HG03175 (cell line): ENCODE measurements around the gene TERT.

Experiments used
- ATAC-seq: cut with Tn5 transposase; IDR thresholded peaks from one replicate; pipeline ENCODE4 v1.9.1; 2021; ENCODE audit warnings: mild to moderate bottlenecking, moderate library complexity; ENCODE audit not compliant: unreplicated experiment

TERT gene

DNA sequence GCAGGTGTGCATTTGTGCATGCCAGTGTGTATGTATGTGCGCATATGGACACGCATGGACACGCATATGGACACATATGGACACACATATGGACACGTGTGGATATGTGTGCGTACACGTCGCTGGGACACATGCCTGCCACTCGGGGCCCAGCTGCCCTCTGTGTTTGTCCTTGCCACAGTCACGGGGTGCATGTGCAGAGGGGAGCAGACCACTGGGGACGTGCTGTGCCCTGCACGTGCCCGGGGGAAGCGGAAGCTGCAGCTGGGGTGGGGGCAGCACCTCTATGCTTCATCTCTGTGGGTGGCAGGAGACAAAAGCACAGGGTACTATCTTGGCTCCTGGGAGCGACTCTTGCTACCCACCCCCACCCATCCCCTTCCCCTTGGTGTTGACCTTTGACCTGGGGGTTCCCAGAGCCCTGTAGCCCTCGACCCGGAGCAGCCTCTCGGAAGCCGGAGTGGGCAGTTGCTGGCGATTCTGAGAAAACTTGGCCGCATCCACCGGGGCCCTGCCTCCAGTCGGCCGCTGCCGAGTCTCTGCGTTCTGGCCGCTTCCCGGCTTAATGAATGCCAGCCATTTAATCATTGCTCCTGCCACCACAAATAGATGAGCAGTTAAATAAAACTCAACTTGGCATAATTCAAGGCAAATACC lies 72.1 kb downstream of the TERT start:
- no peak for ATAC-seq

DNA sequence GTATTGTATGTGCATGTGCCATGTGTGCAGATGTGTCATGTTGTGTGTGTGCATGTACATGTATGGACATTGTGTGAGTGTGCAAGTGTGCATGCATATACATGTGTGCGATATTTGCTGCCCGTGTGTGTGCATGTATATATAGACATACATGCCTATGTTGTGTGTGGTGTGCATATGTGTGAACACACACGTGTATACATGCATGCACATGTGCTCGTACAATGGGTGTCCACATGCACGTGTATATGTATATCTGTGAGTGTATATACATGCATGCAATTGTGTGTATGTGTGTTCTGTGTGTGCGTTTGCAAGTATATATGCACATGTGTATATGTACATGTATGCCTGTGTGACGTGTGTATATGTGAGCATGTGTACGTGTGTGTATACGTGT lies 72.7 kb downstream of the TERT start:
- ATAC-seq: no peak

DNA sequence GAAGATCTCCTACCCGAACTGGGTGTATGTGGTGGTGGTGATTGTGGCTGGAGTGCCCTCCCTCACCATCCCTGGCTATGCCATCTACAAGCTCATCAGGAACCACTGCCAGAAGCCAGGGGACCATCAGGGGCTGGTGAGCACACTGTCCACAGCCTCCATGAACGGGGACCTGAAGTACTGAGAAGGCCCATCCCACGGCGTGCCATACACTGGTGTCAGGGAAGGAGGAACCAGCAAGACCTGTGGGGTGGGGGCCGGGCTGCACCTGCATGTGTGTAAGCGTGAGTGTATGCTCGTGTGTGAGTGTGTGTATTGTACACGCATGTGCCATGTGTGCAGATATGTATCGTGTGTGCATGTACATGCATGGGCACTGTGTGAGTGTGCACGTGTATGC lies 73.1 kb downstream of the TERT start:
- ATAC-seq: no peak

DNA sequence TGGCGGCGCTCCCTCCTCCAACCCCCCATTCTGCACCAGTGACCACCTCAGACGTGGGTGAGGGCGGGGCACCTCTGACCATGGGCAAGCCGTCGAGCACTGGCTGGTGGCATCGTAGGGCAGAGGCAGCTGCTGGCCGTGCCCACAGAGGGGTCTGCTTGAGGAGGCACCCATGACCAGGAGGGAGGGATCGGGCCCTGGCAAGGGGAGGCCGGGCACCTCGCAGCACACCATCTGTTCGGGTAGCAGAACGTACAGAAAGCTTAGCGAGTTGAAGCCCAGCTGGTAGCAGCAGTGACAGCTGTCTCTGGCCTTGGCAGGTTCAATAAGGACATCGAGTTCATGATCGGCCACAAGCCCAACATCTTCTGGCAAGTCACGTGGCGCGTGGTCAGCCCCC lies 74.0 kb downstream of the TERT start:
- ATAC-seq: no peak

DNA sequence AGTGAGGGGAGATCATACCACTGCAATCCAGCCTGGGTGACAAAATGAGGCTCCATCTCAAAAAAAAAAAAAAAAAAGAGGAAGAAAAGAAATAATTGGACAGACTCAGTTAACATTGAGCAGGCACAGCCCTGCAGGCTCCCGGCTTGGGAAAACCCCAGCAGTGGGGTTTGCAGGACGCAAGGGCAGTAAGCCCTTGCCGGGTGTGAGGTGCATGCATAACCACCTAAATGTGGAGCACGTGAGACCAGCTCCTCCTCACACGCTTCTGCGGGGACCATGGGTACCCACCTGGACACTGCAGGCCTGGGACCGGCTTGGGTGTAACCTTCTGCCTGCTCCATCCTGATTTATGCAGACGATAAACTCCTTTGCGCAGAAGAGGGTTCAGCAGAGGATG lies 74.5 kb downstream of the TERT start:
- ATAC-seq: no peak

DNA sequence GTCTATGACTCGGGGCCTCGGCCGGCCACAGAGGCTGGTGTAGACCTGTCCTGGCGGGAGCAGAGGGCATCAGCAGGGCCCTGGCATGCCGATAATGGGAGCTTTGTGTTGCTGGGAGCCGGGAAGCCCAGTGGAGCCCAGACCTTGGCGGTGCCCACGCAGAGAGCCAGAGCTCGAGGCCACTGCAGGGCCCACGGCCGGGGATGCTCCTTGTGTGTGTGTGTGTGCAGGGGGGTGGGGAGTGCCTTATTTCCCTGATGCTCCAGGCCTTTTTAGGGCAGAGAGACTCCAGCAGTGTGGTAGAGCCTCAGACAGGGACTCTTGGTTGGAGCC lies 75.1 kb downstream of the TERT start:
- no peak for ATAC-seq

DNA sequence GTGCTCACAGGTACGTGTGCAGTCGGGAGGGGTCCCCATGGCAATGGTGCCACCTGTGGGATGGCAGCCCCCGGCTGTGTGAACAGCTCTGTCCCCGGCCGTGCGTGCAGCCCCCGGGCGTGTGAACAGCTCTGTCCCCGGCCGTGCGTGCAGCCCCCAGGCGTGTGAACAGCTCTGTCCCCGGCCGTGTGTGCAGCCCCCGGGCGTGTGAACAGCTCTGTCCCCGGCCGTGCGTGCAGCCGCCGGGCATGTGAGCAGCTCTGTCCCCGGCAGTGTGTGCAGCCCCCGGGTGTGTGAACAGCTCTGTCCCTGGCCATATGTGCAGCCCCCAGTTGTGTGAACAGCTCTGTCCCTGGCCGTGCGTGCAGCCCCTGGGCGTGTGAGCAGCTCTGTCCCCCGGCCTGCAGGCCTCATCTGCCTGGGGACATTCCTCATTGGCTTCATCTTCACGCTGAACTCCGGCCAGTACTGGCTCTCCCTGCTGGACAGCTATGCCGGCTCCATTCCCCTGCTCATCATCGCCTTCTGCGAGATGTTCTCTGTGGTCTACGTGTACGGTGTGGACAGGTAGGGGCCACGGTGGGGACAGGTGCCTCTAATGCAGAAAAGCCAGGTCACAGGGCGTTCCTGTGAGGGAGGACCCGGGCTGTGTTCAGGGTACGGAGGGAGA lies 75.6 kb downstream of the TERT start:
- no peak for ATAC-seq

DNA sequence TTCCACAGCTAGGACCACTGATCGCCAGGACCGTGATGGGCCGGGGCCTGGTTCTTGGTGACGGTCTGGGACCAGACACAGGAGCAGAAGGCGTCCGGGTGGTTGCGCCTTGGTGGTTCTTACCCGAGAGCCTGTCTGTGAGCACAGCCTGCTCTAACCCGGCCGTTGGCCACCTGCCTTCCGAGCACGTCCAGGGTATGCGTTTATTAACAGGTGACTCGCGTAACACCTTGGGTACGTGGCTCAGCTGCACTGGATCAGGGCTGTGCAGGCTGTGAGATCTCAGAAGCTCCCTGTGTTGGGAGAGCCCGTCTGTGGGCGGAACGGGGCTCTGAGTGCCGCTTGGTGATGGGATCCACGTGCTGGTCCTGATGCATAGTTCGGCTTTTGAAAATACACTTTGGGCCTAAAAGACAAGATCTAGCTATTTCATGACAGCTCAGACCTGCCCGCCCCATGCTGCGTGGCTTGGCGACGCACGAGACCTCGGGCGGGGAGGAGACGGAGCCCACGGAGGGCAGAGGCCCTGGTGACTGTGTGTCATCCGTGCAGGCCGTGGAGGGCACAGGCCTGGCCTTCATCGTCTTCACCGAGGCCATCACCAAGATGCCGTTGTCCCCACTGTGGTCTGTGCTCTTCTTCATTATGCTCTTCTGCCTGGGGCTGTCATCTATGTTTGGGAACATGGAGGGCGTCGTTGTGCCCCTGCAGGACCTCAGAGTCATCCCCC lies 76.4 kb downstream of the TERT start:
- ATAC-seq: no peak

DNA sequence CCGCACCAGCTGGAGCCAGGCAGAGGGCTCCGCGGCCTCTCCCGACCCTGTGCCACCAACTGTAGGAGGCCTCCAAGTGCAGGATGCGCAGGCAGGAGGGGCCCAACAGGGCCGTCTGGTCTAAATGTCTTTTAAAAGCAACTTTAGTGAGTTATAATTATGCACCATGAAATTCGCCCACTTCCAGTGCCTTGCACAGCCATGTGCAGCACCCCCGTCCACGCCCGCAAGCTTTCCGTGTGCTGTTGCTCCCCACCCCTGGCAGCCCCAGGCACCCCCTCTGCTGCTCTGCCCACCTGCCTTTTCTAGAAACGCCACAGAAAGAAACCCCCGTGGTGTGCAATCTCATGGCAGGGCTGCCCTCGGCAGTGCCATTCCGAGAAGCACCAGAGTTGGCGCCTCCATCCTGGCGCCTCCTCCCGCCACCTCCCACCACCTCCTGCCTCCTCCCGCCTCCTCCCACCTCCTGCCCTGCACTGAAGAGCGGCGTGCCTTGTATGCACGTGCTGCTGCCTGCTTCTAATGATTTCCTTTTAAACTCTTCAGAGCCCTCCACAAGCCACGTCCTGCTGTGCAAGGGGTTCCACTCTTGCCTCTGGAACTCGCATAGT lies 77.2 kb downstream of the TERT start:
- ATAC-seq: no peak

DNA sequence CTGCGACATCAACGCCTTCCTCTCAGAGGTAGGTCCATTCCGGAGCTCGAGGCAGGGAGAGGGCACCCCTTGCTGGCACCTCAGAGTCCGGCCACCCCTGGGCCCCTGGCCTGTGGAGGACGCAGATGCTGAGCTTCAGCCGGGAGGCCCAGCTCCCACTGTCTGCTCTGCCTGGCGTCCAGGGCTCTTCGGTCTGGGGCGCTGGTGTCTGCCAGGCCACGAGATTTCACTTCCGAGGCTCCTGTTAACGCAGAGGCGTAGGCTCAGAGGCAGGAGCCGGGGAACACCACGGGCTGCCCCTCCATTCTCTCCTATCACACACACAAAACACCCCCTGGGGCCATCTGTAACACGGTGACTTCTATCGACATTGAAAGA lies 78.0 kb downstream of the TERT start:
- ATAC-seq: no peak

DNA sequence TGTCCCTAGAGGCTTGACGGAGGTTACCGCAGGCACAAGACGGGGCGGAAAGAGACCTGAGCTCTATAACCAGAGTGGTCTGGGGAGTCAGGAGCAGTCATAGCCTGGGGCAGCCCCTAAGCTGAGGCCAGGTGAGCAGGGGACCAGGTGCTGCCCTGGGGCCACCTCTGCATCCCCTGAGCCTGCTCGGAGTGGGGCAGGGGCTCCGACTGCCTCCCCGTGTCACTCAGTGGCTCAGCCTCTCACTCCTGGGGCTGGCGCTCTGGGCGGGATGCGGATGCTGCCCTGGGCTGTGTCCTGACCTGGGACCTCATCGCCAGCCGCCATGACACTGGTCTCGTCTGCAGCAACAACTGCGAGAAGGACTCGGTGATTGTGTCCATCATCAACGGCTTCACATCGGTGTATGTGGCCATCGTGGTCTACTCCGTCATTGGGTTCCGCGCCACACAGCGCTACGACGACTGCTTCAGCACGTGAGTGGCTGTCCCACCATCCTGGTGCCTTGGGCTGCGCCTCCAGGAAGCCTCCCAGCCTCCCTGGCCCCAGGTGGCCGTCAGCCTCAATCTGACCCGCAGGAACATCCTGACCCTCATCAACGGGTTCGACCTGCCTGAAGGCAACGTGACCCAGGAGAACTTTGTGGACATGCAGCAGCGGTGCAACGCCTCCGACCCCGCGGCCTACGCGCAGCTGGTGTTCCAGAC lies 78.5 kb downstream of the TERT start:
- ATAC-seq: no peak

DNA sequence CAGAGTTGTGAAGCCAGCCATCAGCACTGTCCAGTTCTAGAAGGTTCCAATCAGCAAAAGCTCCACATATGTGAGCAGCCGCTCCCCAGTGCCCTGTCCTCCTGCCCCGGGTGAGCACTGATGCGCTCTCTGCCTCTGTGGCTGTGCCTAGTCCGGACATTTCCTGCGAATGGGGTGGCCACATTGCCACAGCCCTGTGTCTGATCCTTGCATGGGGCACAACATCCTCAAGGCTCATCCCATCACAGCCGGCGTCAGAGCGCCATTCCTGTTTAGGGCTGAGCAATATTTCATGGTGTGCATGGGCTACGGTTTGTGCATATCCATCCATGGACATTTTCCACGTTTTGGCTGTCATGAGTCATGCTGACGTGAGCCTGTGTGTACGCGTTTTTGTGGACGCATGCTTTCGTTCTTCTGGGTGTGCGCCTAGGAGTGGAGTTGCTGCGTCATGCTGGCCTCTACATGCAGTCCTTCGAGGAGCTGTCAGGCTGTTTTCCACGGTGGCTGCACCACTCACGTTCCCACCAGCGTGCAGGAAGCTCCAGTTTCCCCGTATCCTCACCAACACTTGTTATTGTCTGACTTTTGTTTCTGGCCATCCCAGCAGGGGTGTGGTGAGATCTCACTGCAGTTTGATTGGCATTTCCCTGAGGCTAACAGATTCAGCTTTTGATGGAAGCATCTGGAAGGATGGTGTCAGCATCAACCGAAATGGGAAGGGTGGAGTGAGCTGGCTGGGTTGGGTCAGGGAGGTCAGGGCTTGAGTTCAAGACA lies 79.4 kb downstream of the TERT start:
- no peak for ATAC-seq

DNA sequence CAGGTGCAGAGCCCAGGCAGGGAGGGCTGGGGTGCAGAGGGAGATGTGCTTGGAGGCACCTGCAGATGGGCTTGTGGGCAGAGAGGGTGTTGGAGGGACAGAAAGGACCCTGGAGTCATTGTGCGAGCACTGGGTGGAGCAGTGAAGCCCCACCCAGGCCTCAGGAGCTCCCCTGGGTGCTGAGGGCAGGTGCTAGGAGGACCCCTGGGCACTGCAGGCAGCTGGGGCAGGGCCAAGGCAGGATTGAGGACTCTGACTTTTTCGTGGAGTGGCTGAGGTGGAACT lies 80.0 kb downstream of the TERT start:
- ATAC-seq: no peak

DNA sequence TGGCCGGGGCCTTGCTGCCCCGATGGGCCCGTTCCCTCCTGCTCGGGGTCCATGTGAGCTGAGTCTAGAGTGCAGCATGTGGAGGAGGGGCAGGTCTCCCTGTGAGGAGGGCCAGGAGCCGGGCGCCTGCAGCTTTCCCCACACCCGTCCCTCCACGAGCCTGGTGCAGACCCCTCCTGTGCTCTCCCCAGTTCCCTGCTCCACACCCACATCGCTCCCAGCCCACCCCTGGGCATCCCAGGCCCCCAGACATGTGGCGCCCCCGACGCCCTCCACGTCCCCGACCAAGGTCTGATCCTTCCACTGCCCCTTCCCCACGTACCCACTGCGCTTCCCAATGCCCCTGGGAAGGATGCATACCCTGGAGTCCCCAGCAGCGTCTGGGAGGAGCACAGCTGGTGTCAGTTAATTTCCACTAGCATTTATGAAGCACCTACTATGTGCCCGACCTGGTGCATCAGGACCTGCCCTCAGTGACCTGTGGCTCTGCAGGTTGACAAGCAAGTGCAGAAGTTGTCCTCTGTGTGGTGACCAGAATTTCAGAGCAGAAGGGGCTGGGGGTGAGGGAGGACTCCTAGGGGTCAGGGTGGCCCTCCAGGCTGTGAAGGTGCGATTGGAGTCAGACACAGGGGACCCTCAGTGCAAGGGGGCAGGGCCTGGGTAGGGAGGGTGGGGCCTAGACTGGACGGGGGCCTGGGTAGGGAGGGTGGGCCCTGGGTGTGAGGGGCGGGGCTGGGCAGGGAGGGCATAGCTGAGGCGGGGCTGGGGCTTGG lies 80.5 kb downstream of the TERT start:
- no peak for ATAC-seq

DNA sequence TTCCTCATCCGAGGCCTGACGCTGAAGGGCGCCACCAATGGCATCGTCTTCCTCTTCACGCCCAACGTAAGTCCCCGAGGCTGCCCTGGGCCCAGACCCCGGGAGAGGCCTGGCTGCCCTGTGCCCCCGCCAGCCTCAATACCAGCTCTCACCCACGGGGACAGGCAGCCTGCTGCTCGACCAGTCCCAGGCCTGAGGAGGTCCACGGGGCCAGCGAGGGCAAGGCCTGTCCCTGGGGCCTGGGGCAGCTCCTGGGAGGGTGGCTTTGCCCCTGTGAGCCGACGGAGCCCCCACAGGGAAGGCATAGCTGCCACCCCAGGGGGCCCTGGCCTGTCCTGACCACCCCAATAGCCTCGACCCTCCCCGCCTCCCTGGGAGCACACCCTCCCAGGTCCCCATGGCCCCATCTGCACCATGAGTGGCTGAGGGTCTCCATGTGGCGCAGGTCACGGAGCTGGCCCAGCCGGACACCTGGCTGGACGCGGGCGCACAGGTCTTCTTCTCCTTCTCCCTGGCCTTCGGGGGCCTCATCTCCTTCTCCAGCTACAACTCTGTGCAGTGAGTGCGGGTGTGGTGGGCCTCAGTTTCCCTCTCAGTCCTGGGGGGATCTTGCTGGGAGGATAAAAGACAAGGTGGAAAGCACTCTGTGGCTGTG lies 81.2 kb downstream of the TERT start:
- ATAC-seq: no peak

DNA sequence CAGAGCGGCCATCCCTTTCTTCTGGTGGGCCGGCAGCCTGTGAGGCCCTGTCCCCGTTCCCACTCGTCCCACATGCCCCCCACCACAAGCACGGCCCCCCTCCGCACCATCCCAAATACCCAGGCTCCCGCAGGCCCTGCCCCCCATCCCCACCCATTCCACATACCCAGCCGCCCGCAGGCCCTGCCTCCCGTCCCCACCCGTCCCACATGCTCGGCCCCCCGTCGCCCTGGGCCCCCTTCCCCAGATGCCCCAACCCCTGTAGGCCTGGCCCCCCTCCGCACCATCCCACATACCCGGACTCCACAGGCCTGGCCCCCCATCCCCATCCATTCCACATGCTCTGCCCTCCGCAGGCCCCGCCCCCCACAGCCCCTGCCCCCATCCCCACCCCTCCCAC lies 82.0 kb downstream of the TERT start:
- ATAC-seq: no peak

DNA sequence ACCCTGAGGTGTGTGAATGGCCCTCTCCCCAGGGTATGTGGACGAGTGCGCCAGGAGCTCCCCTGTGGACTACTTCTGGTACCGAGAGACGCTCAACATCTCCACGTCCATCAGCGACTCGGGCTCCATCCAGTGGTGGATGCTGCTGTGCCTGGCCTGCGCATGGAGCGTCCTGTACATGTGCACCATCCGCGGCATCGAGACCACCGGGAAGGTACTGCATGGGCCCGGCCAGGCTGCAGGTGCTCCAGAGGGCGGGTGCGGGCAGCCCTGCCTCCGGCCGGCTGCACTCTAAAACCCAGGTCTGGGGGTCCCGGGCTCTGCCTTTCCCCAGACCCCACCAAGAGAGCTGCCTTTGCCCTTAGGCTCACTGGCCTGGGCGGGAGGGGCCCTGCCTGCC lies 82.6 kb downstream of the TERT start:
- ATAC-seq: no peak

DNA sequence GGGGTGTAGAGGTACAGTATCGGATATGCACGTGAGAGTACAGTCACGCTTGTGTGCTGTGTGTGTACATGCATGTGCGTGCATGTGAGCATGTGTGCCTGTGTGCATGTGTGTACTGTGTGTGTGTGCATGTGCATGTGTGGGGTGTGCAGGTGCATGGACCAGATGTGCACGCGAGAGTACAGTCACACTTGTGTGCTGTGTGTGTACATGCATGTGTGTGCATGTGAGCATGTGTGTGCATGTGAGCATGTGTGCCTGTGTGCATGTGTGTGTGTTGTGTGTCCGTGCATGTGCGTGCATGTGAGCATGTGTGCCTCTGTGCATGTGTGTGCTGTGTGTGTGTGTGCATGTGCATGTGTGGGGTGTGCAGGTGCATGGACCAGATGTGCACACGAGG lies 83.2 kb downstream of the TERT start:
- no peak for ATAC-seq

DNA sequence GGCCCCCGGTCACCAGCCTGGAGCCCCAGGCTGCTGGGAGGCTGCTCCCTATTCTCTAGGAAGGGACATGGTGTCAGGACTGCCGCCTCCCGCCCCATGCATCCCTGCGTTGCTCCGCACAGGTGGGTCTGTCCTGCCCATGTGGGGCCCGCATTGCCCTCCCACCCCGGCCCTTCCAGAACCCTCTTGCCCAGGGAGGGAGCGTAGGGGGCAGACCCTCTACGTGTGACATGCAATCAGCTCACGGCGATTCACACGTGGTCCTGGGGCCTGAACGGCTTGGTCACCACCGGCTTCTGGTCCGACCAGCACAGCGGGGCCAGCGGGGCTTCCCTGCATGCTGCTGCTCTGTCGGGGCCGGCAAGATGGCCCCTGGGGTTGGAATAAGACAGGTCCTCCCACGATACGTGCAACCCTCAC lies 84.0 kb downstream of the TERT start:
- ATAC-seq: no peak
